CD4-positive, alpha-beta T cell treated with Interleukin-2 at 100 ng/mL for 4 hours (primary cell): Measurements from ENCODE around the gene LRRC14B.
"Not testable (repeated sequence)": the region's sequence is repeated elsewhere in the genome, so short reads cannot be mapped to it uniquely, and the experiment has no call there.

Source experiments
- DNase-seq: peaks from one replicate; pipeline ENCODE4 v3.0.0-alpha.2; 2020; ENCODE audit warnings: low spot score

Gene LRRC14B

DNA sequence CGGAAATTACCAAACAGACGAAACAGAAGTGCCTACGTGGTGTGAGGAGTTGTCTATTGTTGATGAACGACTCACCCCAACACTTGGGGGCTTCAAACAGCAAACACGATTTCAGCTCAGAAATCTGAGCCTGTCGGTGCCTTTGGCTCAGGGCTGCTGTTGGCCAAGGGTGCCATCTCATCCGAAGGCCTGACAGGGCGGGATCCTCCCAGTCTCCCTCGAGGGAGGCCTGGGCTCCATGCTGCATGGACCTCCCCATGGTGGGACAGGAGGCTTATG lies 1.3 kb downstream of the LRRC14B start:
- no peak for DNase-seq

DNA sequence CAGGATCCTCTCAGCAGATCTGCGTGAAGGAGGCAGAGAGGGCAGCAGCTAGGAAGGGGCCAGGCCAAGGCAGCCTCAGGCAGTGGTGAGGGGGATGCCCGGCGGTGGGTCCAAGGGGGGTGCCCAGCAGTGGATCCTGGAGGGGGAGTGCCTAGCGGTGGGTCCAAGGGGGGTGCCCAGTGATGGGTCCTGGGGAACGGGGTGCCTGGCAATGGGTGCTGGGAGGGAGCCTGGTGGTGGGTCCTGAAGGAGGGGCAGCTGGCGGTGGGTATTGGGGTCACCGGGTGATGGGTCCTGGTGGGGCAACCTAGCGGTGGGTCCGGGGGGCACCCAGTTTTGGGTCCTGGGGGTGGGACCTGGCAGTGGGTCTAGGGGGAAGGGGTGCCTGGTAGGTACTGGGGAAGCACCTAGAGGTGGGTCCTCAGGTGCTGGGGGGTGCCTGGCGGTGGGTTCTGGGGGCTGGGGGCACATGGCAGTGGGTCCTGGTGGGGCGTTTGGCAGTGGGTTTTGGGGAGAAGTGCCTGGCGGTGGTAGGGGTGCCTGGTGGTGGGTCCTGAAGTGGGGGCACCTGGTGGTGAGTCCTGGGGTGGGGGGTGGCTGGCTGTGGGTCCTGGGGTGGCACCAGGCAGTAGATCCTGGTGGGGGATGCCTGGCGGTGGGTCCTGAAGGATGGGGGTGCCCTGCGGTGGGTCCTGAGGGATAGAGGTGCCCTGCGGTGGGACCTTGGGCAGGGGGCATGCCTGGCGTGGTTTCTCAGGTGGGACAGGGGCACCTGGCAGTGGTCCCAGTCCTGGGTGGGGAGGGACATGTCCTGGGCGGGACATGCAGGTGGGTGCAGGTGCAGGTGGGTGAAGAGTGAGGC lies 1.9 kb downstream of the LRRC14B start:
- no peak for DNase-seq

DNA sequence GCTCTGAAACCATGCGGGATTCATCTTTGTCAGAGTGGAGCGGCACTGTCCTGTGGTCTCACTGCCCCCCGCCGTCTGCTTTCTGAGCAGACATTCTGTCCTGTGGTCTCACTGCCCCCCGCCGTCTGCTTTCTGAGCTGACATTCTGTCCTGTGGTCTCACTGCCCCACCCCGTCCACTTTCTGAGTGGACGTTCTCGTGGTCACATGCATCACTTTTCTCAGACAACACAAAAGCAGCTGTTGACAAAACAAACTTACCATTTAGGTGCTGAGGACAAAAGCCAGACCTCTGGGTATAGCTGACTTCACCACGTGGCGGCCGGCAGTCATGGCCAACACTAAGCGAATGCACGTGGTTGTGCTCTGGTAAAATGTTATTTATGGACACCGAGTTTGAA lies 2.8 kb downstream of the LRRC14B start:
- no peak for DNase-seq

DNA sequence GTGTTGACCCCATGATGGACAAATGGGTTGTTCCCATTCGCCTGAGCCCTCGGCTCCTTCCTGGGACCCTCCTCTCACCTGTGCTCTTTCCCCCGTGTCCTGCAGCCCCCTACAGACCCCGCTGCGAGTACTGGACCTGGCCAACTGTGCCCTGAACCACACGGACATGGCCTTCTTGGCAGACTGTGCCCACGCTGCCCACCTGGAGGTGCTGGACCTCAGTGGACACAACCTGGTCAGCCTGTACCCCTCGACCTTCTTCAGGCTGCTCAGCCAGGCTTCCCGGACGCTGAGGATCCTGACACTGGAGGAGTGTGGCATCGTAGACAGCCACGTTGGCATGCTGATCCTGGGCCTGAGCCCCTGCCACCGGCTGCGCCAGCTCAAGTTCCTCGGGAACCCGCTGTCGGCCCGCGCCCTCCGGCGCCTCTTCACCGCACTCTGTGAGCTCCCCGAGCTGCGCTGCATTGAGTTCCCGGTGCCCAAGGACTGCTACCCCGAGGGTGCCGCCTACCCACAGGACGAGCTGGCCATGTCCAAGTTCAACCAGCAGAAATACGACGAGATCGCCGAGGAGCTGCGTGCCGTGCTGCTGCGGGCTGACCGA lies 3.4 kb downstream of the LRRC14B start:
- no peak for DNase-seq

DNA sequence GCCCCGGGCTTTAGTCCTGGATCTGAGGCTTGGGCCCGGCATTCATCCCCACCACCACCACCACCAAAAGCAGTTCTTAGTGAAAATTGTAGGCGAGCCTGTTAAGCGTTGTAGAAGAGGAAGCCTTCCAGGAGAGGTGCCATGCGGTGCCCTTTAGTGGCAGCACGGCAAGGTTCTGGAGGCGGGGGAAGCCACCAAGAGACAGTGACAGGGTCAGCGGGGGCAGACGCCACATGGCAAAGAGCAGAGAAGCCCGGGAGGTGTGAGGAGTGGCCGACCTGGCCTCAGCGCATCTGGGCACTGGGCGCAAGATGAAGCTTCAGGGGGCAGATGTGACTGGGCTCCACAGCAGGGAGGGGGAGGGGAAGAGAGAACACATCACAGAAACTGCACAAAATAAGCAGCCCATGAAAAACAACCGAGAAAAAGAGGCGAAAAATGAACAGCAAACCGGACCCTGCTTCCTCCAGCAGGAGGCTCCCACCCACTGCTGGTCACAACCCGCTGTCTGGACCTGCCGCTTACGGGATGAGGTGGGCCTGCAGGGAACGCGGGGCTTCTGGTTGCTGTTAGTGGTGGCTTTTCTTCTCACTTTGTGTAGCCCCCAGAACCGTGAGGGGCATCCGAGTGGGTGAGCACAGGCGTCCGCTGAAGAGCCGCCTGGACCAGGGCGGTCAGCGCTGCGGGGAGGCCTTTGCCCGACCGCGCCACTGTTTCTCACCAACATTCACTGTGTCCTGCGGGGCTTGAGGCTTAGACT lies 4.3 kb downstream of the LRRC14B start:
- no peak for DNase-seq

DNA sequence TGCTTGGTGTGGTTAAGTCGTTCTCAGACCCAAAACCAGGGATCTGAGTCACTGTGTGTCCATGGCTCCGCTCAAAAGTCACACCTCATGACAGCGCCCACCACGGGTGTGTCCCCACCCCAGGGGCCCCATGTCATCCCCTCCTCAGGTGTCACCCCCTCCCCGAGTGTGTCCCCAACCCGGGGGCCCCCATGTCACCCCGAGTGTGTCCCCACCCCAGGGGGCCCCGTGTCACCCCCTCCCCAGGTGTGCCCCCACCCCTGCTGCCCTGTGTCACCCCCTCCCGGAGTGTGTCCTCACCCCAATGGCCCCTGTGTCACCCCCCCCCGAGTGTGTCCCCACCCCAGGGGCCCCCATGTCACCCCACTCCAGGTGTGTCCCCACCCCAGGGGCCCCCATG lies 5.1 kb downstream of the LRRC14B start:
- DNase-seq, result no peak

DNA sequence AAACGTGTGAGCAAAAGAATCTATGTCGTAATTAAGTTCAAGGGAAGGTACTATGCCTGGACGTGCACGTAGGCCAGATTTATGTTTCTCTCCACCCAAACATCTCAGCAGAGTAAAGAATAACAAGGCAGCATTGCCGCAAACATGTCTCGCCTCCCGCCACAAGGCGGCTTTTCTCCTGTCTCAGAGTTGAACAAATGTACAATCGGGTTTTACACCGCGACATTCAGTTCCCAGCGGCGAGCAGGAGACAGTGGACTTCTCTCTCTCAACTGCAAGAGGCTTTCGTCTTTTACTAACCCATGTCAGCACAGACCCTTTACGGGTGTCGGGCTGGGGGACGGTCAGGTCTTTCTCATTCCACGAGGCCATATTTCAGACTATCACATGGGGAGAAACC lies 5.7 kb downstream of the LRRC14B start:
- DNase-seq, result not testable (repeated sequence)

DNA sequence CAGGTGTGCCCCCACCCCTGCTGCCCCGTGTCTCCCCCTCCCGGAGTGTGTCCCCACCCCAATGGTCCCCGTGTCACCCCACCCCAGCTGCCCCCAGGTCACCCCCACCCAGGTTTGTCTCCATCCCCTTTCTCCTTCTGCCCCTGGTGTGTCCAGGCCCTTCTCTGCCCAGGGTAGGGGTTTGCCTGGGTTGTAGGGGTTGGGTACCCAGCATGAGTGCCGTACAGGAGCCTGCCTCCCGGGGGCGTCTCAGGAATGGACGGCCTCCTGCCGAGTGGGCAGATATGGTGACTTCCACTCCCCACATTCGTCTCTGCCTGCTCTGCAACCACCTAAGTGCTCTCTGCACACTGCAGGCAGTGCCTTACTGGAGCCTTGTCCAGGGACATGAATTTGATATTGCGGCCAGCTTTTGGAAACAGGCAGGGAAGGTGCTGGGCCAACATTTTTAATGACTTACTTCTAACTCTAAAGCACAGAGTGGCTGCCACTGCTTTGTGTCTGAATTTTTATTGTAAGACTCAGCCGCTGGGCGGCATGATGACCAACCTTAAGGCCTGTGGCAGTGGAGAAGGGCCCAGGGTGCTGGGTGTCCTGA lies 6.7 kb downstream of the LRRC14B start:
- no peak for DNase-seq

DNA sequence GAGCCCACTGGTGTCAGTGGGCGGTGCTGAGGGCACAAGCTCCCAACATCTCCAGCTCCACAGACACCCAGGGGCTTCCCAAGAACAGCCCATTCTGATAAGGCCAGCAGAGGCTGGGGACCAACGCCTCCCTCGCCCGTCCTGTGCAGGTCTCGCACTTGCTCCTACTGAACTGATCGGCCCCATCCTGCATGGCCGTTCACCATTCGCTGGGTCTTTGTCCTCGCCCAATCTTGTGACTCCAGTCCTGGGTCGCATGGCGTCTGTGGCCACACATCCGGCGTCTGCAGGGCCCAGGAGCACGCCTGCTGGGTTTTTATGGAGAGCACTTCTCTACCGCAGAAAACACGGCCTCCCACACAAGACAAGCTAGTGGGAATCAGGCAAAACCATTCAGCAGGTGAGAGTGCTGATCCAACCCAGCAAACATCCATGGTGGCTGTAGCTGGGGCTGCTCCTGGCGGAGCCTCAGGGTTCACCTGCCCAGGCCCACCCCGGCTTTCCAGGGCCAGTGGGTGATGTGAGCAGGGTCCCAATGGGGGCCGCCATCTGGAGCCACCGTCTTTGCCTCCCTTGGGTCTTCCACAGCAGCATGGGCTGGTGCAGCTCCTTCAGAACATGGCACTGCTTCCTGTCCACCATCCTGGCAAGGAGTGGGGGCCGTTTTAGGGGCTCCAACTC lies 7.4 kb downstream of the LRRC14B start:
- DNase-seq, result no peak

DNA sequence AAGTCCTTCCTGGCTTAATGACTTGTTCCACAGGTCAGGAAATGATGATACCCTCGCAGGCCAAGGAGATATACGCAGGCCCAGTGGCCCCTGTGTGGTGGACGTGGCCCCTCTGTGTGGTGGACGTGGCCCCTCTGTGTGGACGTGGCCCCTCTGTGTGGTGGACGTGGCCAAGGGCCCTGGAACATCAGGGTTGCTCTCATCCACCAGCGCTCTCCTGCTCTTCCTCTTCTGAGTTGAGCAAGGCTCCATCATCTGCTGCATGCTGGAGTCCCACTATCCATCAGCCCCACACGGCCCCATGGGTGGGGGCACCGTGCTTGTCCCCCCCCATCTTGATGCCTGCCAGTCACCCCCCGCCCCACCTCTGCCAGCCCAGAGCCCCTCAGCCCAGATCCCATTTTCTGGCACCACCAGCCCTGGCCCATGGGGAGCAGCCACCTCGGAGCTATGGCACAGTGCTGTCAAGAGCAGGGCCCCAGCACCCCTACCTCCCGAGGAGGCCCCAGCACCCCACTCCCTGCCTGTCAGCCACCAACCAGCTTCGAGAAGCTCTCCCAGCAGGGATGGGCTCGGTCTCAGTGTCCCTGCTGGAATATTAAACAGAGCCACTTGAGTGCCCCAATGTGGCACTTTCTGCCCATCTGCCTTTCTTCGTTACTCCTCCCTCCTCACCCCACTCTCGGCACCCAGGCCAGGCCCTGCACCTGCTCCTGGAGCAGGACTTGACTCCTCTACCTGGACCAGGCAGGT lies 8.1 kb downstream of the LRRC14B start:
- no peak for DNase-seq

DNA sequence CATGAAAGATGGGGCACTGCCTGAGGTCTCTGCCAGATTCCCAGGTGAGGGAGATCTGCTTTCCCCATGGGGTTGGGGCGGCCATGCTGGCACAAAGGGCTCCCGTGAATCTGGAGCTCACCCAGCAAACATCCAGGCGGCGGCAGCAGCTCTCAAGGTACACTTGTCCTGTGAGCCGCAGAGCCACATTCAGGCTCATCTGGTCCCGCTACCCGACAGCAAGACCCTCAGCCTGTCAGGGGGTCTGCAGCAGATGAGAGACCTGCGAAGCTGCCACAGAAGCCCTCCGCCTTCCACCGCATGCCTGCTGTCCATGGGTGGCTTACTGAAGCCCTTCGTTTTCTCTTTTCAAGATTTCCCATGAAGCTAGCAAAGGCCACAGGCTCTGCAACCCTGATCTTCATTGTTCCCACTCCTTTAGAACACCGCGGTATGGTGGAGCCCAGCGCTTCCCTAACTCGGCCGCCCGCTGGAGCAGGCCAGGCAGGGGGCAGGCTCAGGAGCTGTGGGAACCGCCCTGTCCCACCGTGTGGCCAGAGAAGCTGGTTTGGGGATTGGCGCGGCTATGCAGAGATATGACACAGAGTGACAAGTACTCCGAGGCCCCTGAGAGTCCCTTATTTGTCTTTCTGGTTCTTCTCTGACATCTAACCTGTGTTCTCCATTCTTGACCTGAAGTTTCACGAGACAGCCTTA lies 8.8 kb downstream of the LRRC14B start:
- DNase-seq, result no peak

DNA sequence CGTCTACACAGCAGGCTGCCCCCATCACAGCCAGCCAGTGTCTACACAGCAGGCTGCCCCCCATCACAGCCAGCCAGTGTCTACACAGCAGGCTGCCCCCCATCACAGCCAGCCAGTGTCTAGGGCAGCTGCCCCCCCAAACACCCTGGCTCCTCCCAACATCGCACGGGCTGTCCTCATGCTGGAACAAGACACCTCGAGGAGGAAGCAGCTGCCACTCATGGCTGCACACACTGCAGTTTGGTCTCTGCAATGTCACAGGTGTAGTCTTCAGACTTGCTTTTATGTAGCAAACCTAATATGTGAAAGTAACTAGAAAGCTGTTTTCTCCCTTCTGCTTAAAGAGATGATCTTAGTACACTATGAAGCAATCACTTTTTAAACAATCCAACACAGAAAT lies 9.7 kb downstream of the LRRC14B start:
- DNase-seq, result no peak

DNA sequence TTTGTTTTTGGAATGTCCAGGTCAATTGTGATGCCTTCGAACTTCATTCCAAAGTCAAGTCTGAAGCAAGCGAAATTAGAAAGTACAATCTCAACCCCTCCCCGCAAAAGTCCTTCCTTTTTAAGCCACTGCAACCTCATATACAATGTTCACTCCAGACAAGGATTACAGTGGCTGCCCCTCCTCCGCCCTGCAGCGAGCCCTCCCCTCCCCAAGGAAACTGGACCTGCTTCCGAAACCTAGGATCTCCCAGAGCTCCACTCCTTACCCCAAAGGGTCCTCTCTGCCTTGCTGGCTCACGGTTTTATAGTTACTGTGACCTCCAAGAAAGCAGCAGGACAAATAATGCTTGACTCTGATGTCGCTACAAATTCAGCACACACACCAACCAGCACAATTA lies 10.4 kb downstream of the LRRC14B start:
- no peak for DNase-seq

DNA sequence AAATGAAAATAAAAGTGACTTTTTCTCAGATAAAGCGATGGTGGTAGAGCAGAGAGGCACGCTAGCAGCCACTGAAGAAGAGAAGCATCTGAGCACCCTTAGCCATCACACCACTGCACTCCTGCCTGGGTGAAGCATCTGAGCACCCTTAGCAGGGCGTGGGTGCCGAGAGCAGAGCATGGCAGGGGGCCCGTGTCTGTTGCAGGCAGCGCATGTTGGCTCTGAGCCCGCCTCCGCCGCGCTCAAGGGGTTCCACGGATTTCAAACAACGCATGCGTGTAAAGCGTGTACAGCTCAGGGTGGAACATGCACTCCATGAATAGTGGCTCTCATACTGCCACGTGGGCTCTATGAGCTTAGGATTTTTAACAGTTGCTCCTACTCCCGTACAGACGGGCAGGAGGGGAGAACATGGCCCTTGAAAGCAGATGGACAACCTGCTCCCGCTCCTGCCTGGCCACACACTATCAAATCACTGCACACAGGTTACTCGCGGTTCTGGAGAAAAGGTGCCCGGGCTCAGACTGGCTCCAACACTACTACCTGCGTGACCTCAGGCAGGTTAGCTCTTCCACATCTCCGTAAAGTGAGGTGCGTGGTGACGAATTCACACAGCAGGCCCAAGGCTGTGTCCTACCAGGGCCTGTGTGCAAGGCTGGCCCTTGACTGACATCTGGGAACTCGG lies 12.1 kb downstream of the LRRC14B start:
- DNase-seq, result no peak

DNA sequence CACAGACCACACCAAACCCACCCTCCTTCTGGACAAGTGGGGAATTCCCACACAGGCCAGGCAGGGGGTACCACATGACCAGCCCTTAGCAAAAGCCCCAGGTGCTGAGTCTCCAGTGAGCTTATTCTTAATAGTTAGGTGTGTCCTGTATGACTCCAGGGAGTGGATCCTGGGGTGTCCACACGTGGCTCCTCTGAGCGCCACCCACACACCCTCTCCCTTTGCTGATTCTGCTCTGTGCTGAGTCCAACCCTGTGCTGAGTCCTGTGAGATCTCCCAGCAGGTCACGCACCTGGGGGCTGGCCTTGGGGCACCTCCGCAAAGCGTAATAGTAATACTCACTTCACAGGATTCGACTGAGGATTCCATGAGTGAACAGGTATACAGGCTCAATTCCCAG lies 12.7 kb downstream of the LRRC14B start:
- DNase-seq, result no peak

DNA sequence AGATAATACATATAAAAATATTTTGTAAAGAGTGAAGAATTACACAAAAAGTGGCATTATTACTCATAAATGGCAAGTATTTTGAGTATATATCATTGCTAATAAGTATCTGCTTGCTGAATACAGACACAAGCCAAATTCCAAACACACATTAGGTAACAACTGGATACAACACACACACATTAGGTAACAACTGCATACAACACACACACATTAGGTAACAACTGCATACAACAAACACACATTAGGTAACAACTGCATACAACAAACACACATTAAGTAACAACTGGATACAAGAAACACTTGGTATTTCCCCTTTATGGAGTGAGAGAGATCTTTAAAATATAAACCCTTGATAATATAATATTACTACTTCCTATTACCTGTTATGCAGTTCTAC lies 13.2 kb downstream of the LRRC14B start:
- no peak for DNase-seq

DNA sequence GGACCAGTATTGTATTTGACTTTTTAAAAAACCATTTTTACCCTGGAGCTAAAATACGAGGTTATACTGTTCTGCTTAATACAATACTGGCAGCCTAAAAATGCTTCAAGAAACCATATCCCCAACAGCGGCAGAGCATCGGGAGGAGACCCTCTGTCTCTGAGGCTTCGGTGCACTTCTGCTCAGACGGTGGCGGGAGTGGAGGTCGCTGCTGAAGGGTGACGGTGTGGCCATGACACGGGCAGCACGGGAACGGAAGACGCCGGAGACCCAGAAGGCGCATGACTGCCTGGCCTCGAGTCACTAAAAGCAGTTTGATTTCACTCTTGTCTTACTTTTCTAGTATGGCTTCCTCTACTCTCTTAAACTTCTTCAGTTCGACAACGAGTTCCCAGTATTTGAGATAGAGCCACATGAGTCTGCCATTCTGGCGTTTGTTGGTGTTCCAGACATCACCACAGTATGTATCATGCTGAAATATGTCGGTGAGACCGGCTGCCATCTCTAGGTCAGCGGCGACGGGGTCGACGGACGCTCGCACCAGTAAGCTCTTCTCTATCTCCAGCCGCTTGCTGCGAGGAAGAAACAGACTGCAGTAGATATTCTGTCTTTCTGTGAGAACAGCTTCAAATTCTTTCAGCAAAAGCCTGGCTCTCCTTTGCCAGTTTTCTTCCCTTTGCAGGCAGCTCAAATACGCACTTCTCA lies 13.8 kb downstream of the LRRC14B start:
- no peak for DNase-seq

DNA sequence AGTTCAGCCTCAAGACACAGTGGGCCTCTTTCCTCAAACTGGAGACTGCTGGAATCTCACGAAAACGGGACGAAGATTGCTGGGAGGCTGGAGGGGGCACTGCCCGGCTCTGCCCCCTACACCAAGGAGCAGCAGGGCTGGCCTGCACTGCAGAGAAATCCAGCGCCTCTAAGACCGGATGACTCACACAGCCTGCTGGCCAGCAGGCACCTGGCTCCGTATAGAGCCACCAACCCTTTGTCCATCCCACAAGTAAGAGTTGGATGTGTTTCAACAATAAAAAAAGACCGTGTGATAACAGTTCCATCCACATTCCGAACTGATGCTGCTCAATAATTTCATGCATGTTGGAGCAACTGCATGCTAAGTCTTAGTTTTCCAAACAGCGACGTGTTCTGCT lies 15.1 kb downstream of the LRRC14B start:
- DNase-seq, result no peak

DNA sequence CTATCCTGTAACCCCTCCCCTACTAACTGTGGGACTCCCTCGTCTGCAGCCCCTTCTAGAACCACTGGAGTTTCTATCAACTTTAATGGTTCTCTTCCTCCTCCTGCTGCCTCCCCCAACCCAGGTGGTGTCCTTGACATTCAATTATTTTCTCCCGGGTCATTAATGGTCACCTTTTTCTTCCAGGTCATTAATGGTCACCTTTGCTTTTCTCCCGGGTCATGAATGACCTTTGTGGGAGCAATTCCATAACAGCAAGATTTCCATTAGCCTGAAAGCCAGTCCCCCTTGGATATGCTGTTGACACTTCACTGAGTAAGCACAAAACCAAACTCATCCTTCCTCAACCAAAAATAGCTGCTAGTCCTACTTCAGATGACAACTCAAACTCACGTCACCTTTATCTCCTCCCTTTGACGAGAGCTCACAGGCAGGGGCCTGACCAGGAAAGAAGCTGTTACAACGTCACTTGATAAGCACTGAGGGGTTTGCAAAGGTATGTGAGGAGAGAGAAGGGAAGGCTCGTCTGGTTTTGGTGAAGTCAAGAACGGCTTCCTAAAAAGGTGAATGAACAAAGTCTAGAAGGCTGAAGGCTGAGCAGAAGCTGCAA lies 15.7 kb downstream of the LRRC14B start:
- no peak for DNase-seq
